GM04503 (cell line): ENCODE measurements around the gene FAF2.

ENCODE experiments used
- DNase-seq: peaks from one replicate; pipeline ENCODE4 v3.0.0-alpha.2; 2012; ENCODE audit warnings: low read depth

FAF2 gene

DNA sequence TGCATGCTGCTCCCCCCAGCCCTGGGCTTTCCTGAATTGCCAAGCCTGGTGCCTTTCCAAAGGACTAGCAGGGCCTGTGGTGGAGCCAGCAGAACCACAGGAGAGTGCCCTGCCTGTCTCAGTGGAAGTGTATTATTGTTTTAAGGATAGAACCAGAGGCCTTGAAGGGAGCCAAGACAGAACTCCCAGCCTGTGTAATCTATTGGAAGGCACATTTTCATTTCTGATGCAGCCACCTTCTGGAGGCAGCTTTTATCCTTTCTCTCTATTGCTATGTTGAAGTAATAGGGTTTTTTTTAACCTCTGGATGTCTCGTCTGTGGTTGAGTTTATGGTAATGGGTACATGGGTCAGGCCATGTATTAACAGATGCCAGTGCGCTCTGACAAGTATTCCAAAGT is 59.7 kb downstream of the FAF2 start:
- no peak for DNase-seq

DNA sequence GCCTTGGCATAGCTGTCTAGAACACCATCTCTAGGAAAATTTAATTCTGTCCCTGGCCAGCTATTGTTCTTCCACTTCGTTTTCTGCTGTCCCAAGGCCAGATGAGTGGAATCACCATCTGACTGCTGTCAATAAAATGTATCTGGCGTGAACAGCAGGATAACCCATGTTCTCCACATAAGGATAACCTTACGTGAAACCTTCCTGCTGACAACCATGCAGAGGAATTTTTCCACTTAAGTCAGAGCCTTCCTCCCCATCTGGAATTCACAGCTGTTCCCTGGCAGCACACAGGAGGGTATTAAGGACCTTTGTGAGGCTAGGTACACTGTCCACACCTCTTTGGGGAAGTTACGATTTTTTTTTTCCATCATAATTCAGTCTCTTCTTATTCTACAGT is 60.4 kb downstream of the FAF2 start:
- DNase-seq: no peak

DNA sequence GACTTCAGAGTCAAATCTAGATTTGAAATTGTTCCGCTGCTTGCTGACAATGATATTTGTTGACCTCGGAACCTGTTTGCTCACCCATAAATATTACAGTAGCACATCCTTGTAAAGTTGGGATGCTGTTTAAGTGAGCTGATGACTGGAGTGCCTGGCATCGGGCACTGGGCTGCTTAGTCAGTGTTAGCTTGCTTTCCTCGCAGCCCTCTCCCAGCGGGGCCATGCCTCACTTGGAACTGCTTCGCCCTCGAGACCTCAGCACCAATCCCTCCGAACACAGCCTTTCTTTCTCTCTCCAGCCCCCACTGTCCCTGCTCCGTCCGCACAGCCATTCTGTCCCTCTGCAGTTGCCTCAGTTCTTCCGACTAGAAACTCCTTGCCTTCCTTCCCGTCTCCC is 65.6 kb downstream of the FAF2 start:
- no peak for DNase-seq

DNA sequence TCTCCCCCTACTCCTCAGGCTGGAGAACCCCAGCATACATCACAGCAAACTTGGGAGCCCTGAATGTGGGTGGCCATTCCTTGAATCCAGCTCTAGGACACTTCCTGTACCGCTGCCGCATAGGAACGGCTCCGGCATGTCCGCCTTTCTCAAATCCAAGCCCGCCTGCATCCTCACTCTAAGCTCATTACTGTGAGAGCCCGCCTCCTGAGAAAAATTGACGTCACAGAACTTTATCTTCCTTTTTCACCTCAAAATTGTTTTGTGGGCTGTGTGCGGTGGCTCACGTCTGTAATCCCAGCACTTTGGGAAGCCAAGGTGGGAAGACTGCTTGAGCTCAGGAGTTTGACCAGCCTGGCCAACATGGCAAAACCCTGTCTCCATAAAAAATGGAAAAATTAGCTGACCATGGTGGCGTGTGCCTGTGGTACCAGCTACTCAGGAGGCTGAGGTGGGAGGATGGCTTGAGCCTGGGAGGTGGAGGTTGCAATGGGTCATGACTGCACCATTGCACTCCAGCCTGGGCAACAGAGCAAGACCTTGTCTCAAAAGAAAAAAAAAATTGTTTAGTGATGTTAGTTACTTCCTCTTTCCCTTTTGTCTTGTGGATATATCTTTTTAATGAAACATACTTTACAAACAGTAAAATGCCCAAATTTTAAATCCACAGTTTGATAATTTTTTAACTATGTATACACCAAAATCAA is 66.2 kb downstream of the FAF2 start:
- no peak for DNase-seq

DNA sequence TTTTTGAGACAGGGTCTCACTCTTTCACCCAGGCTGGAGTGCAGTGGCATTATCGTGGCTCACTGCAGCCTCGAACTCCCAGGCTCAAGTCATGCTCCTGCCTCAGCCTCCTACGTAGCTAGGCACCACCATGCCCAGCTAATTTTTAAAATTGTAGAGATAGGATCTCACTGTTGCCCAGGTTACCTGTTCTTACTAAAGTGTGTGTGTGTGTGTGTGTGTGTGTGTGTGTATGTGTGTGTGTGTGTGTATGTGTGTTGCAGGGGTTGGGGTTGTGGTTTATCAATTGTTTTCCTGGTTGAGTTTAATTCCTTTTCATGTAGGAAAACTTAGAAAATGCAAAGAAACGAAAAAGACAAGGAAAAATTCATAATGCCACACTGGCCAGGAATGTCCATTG is 67.2 kb downstream of the FAF2 start:
- no peak for DNase-seq

DNA sequence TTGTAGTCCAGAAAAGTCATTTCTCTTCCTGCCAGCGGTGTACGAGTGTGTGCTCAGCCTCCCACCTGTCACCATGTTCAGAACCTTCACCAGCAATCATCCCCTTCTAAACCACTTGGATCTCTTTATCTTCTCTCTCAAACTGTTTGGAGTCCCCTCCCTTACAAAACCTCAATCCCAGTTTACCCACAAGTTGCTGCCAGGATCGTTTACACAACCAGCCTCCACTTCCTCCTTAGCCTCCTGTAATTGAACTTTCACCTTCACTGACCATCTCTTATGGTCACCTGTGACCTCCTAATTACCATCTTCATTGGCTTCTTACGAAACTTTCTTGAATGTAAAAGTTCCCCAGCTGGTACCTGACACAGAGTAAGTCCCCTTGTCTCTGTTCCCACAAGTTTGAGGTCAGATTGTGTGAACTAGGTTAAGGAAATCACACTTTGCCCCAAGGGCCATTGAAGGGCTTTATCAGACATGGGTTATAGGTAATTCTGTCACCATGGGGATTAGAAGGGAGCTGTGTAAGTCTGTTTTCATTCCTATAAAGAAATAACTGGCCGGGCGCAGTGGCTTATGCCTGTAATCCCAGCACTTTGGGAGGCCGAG is 69.0 kb downstream of the FAF2 start:
- no peak for DNase-seq

DNA sequence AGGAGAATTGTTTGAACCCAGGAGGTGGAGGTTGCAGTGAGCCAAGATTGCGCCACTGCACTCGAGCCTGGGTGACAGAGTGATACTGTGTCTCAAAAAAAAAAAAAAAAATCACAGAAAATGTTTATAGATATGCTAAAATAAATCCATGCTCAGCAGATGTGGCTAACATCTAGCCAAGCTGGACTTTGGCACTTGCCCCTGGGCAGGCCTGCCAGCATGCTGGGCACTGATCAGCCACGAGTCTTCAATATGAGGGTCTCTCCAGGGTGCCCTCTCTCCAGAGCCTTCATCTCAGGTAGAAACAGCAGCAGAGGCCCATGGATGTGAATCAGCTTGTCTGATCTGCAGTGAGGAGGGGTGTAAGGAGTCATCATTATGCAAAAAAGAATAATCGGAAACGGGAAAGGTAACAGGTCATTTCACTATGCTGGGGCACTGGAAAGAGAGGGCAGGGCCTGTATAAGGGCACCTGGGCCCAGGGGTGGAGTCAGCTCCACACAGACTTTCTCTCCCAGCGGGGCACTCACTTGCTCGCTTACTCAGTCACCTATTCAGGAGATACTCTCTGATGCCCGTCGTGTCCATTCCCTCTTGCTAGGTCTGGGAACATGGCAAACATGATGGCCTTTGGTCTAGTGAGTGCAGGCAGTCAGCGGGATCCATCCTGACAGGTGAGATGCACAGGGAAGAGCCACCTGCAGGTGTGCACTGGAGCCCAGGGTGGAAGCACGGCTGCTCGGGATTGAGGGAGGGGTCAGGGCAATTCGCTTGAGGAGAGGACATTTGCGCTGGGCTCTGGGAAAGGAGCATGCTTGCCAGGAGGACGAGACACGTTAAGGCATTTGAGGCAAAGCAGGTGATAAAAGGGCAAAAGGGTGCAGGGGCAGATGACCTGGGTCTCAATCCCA is 71.9 kb downstream of the FAF2 start:
- no peak for DNase-seq

DNA sequence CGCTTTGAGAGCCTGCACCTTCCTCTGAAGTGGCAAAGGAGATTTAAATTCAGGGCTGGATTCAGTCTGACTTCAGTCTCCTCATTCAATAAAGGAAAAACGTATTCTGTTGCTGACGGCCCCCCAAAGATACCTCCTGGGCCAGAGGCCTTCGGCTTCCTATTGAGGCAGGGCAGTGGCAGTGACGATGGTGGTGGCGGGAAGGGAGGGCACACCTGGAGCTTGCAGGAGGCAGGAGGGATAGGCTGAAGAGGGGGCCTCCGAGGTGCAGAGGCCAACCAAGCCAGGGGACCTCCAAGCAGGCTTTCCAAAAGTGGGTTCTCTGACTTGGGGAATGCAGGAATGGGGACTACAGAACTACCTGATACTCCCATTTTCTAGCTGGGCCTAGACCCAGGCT is 73.1 kb downstream of the FAF2 start:
- DNase-seq: no peak

DNA sequence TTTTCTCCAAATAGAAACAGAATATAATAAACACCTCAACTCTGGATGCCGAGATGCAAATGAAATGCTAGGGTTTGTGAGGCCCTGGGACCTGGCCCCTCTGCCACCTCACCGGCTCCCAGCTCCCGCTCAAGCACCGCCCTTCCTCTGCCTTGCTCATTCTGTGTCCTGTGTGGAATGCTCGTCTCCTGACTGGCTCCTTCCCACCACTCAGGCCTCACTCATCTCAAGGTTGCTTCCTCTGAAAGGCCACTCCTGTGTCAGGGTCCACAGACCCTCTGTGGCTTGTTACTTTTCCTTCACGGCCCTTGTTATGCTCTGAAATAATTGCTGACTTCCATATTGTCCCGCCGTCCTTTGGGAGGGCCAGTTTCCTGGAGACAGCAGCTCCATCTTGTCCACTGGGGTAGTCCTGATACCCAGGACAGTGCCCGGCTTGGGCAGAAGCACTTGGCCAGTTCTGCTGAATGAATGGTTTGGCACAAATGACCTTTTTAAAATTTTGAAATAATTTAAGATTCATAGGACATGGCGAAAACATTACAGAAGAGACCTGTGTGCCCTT is 73.6 kb downstream of the FAF2 start:
- DNase-seq: no peak

DNA sequence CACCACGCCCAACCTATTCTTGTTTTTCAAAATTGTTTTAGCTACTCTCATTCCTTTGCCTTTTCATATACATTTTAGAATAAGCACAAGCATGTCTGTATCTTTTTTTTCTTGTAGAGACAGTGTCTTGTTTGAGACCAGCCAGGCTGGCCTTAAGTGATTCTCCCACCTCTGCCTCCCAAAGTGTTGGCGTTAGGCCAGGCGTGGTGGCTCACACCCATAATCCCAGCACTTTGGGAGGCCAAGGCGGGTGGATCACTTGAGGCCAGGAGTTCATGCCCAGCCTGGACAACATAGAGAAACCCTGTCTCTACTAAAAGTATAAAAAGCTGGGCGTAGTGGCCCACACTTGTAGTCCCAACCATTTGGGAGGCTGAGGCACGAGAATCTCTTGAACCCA is 76.0 kb downstream of the FAF2 start:
- no peak for DNase-seq

DNA sequence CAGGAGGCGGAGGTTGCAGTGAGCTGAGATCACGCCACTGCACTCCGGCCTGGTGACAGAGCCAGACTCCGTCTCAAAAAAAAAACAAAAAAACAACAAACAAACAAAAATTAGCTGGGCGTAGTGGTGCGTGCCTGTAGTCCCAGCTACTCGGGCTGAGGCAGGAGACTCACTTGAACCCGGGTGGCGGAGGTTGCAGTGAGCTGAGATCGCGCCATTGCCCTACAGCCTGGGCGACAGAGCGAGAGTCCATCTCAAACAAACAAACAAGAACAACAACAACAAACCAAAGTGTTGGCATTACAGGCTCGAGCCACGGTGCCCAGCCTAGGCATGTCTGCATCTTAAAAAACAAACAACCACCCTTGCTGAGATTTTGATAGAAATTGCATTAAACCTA is 76.8 kb downstream of the FAF2 start:
- DNase-seq: no peak

DNA sequence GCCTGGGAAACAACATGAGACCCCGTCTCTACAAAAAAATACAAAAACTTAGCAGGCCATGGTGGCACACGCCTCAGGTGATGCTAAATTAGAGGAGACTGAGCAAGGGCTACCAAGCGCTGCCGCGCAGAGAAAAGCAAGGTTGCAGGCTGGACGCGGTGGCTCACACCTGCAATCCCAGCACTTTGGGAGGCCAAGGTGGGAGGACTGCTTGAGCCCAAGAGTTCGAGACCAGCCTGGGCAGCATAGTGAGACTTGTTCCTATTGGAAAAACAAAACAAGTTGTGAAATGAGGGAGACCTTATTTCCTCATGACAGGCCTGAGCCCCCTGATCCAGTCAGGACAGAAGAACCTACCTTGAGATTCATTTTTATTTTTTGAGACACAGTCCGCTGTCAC is 77.5 kb downstream of the FAF2 start:
- no peak for DNase-seq

DNA sequence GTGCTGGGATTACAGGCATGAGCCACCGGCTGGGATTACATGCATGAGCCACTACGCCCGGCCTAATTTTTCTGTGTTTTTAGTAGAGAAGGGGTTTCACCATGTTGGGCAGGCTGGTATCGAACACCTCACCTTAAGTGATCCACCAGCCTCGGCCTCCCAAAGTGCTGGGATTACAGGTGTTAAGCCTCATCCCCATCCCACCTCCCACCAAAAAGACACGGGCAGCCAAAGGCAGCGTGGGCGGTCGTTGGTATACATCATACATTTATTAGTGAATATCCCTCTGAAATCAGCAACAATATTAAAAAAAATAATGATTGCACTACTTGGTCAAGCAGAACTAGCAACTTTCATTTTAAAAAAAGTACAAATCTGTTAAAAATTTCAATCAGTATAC is 78.3 kb downstream of the FAF2 start:
- DNase-seq: no peak

DNA sequence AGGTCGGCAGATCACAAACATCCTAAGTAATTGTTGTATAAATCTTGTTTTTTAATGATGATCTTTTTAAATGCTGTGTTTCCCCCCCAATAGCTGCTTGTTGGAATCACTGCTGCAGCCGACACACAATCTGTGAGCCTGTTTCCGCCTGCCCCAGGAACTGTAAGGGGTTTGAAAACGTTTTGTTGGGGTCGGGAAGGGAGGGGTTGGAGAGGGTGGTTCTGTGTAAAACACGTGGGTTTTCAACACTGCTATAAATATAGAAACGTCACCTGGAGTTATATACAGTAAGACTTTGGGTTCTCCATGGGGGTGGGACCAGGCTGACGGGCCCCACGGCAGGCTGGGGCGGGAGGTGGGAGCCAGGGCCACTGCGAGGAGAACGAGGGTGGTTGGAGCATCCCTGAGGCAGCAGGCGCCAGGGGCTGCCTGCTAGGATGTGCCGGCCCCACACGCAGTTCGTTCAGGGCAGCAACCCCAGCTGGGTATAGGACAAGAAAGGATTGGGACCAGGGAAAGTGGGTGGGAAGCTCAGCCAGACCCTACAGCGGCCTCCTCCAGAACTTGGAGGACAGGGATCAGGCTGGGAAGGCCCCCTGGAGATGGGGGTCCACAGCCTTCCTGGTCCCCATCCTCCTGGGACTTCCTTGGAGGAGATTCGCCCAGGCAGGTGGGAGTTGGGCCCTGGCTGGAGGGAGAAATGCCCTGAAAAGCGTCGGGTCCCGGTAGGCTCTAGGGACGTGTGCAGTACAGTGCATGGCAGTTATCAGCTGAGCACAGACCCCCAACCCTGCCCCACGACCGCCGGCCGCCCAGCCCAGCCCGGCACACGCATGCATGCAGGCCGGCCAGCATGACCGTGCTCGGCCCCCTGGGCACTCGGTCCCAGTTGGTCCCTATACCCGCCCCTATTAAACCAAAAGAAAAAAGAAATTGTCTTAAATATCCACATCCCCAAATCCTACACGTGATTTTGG is 79.3 kb downstream of the FAF2 start:
- DNase-seq: no peak

DNA sequence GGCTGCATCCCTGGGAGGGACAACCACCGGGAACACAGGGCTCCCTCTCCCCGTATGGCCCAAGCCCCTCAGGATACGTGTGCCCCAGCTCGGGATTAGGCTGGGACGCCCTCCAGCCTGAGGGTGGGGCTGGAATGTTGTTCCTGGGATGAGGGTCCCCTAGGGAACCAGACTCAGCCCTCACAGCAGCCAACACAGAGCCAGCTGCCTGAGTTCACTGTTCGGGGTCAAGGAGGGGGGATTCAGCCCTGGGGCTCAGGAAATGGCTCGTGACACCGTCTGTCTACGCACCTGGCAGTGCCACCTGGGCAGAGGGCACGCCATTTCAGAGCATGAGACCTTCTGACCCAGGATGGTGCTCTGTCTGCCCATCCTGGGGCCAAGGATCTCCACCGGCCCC is 80.1 kb downstream of the FAF2 start:
- DNase-seq: no peak

DNA sequence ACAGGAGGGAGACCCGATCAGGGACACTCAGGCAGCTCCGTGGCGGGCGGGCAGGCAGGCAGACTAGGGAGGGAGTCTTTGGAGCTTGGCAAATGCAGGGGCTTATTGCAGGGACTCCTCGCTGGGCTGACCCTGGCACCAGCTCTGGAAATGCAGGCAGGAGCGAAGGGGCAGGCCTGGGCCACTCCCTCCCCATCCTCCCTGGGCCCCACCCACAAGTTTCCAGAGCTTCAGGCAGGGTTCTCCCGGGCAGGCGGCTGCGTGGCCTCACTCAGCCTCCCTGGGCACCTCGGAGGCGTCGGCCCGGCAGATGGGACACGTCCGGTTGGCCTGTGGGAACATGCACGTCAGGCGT is 80.6 kb downstream of the FAF2 start:
- DNase-seq: no peak

DNA sequence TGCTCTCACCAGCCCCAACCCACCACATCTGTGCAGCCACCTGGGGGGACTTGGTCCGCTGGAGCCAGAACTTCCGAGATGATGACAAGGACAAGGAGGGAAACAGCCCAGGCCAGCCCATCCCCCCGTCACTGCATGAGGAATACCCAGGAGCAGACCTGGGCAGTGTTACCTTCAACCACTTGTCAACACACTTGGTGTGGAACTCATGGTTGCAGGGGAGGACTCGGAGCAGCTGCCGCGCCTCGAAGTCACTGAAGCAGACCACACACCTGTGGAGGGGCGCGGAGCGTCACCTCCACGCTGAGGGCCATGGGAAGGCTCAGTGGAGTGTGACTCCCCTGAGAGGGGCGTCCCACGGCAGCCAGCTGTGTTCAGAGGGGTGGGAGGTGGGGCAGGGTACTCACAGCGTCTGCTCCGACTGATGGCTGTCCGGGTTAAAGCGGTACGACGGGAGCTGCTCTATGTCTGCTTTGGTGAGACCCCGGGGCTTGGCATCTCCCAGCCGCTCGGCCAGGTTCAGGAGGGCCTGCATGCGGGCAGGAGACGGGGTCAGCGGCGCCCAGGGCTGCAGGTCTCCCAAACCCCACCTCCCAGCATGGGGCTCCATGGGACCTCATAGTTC is 81.0 kb downstream of the FAF2 start:
- DNase-seq: no peak

DNA sequence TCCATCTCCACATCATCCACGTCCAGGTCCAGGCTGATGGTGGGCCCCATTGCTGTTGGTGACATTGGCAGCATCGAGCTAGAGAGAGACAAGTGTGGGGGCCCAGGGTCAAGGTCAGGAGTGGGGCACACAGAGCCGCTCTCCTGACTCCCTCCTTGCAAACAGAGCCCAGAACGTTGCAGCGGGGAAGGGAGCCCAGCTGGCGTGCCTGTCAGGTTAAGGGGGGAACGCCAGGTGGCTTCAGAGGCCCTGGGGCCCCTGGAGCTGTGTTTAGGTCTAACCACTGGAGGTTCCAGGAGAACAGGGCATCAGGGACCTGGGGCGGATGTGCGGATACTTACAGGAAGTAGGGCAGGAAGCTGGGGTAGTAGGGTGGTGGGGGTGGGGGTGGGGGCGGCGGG is 81.6 kb downstream of the FAF2 start:
- no peak for DNase-seq

DNA sequence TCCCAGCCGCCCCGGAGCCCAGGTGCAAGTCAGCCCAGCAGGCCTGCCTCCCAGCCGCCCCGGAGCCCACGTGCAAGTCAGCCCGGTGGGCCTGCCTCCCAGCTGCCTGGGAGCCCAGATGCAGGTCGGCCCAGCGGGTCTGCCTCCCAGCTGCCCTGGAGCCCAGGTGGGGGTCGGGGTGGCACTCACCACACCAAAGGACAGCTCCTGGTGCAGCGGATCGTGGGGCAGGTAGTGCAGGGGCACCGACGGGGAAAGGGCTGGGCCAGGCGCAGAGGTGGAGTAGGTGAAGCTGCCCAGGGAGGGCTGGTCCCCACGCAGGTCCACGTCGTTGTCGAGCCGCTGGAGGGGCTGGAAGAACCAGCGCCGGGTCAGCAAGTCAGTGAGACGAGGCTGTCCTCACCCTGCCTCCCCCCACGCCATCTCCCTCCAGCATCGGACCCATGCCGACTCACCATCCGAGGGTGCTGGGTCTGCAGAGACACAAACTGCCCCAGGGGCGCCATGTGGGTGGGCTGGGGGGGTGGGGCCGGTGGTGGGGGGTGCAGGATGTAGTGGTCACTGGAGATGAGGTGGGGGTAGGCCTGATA is 82.3 kb downstream of the FAF2 start:
- DNase-seq: no peak

DNA sequence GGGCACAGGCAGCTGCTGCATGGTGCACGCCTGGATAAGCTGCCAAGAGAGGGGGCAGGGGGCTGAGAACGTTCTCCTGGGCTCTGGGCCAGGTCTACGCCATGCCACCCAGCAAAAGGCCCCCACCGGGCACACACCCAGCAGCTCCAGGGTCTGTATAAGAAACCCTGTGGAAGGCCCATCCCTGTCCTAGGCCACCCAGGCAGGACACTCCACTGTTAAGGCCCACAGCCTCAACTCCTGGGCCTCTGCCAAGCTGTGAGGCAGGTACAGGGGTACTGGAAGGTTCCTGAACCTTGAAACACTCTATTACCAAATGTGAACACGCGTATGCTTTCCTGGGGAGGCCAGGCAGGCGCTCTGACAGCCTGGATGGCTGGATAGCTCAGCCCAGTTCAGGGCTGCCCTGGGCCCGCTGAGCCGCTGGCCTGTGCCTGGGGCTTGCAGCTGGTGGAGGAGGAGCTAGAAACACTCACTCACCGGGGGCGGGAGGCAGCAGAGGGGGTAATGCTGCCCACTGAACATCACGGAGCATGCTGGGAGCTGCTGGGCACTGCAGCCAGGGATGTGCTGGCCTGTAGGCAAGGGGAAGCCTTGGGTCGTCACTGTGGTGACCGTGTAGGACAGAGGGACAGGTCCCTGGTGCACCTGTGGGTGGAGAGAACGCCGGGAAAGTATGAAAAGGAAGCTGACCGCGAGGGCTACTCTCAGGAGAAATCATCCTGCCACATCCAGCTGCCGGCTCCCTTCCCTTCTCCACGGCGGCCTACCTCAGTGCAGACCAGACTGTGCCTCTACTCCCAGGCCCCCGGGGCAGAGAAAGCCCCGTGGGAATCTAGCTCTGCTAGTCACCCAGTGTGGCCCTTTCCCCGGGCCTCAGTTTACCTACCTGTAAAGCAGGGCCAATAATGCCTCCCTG is 83.1 kb downstream of the FAF2 start:
- no peak for DNase-seq
